Activated CD8-positive, alpha-beta memory T cell treated with anti-CD3 and anti-CD28 coated beads for 48 hours (primary cell): ENCODE measurements around the gene KRTAP19-7.

Experiments
- DNase-seq, 3 experiments: peaks; one replicate each; pipeline ENCODE4 v3.0.0-alpha.2; 2020; ENCODE audit warnings: low read depth in 2 of 3, low spot score in 2 of 3

Gene KRTAP19-7

DNA sequence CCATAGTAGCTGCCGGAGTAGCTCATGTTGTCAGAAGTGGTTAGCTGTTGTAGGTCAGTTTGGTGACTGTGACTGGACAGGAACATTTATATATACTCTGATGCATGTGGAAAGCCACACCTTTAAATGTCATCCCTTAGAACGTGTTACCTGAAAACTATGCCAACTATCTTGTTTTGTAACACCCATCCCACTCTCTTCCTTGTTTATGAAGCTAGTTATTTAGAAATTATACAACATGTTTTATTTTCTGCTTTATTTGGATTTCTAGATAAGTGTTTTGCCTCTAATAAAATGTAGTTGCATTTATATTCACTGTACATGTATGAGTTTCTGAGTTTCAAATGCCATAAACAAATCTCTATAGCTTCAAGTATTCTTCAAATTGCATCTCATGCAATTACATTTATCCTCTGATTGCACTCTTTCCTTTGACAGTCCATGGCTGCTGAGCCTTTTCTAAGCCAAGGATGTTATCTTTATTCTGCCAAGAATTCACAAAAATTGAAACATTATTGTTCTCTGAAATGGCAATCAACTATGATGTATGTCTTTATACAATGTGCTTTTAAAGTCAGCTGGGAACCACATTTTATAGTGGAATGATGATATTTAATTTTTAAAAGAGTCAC, at the start of gene KRTAP19-7:
Gene KRTAP19-7 (minus strand): TSS at position 51 of the 632 bp plus-strand sequence. CDS start 25 bp downstream, at position 26.
- no peak for DNase-seq

DNA sequence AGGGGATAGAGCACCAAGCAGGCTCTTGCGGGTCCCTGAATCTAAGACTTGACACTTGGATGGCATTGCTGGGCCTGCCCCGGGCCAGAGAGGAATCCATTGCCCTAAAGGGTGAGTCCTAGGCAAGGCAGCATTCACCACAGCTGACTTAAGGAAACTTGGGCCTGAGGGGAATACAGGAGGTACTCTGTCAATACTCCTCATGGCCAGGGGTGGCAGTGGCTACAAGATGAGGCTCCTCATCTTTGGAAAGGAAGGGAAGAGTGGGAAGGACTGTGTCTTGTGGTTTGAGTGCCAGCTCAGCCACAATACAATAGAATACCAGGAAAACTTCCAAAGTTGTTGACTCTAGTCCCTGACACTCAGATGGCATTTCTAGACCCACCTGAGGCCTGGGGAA, 44.9 kb upstream of the KRTAP19-7 start:
- DNase-seq, result no peak

GRCh38 chr21:30600787-30601186, 39.7 kb upstream of the KRTAP19-7 start, which contains the start of gene KRTAP22-1:
Gene KRTAP22-1, plus strand, starts transcription at chr21:30601087.
- no peak for DNase-seq

- DNase-seq, result no peak
These were observed 37.7 kb upstream of the KRTAP19-7 start, which contains the start of gene KRTAP6-2 for GRCh38 chr21:30598802-30599201. Gene KRTAP6-2, minus strand, starts transcription at chr21:30598902. Its CDS starts 28 bp downstream, at chr21:30598874.

DNA sequence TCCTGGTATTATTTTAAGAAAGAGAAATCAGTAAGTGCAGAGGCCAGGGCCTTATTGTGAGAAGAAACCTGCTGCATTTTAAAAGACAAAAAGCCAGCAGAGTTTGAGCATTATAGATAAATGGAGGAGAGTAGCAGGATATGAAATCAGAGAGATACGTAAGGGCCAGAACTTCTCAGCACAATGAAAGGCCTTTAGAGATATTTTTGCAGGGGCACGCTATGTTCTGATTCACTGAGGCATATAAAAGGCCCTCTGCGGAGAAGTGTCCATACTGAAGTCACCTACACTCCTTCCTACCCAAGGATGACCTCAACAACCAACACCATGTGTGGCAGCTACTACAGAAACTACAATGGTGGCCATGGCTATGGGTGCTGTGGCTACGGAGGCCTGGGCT, 31.0 kb upstream of the KRTAP19-7 start, which contains the start of gene KRTAP6-3:
Gene KRTAP6-3 (plus strand): TSS at position 301 of the 400 bp plus-strand sequence. CDS start 6 bp downstream, at position 307.
- DNase-seq, result no peak

DNA sequence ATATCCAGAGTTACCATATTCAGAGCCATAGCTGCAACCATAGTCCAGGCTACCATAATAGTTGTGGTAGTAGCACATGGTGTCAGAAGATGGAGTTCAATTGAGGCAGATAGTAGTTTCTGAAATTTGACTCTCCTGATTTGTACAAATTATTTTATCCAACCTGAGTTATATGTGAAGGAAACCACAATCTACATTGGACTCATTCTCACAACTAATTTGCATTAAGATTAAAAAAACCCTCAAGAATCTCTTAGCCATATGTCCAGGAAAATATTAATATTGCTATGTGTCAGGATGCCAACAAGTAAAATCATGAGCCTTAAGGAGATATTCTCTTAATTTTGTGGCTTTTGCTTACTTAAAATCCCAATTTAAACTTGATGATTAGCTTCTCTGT, 29.2 kb upstream of the KRTAP19-7 start, which contains the start of gene KRTAP22-2:
Gene KRTAP22-2 (minus strand): TSS at position 101 of the 400 bp plus-strand sequence.
- no peak for DNase-seq

DNA sequence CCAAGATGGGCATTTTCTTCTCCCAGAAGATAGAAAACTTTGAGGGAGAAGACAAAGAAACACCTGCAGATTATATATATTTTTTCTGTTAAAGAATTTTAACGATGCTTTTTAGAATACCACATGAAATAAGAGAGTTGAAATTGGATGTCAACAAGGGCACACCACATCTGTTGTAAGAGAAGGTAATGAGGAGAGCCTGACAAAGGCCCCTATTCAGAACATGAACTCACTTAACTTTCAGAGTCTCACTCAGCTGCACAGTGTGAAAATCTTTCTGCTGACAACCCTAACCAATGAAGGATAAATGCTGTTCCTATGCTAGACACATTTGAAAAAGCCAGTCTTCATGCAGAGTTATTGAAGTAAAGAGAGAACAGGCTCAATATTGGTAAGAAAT, 21.8 kb upstream of the KRTAP19-7 start:
- DNase-seq, result no peak

DNA sequence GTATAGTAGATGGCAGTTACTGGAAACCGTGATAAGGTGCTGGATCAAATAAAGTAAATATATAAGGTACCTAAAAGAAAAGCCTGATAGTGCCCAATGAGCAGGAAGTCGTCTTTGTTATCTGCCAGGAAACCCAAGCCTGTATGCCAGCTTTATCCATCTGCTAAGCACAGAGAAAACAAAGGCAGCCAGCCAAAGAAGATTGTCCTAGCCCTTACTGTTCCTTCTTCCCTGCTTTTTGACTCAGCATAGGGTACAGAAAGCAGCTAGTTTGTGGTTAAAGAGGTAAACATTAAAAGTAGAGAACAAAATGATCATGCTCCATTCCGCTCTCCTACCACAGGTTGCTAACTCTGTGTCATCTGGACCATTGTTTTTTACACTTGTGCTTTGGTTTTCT, 19.0 kb upstream of the KRTAP19-7 start:
- no peak for DNase-seq

GRCh38 chr21:30579346-30579745, 18.2 kb upstream of the KRTAP19-7 start:
- DNase-seq, result no peak

DNA sequence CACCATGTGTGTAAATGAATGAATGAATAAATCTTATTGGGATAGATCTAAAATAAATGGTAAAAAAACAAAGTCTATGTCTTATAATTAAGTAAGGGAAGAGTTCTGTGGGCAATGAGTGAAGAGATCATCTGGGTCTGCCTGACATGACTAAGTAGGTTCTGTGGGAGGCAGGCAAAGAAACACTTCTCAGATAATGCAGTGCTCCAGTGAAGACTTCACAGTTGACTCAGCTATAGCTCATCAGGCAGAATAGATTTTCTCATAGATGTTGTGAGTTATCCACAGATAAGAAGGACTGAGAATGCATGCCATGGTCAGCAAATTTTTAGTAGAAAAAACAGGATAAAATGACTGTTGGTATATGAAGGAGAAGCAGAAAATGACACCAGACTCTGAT, 16.7 kb upstream of the KRTAP19-7 start:
- no peak for DNase-seq

GRCh38 chr21:30567617-30568016, 6.5 kb upstream of the KRTAP19-7 start:
- DNase-seq, result no peak

DNA sequence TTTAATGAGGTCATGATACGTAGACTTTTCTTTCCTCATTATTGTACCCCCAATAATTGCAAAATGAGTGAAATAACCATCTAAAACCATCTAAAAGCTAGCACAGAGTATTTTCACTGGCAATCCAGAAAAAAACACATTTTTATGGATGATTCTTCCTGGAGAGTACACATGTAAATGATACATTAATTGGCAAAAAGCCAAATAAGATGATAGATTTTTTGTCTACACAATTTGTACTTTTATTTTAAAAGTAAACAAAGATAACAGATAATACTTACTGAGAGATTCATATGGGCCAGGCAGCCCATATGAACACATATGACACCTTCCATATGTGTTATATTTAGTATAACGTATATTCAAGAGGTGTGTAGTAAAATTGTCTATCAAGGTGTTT, 2.5 kb upstream of the KRTAP19-7 start:
- no peak for DNase-seq

DNA sequence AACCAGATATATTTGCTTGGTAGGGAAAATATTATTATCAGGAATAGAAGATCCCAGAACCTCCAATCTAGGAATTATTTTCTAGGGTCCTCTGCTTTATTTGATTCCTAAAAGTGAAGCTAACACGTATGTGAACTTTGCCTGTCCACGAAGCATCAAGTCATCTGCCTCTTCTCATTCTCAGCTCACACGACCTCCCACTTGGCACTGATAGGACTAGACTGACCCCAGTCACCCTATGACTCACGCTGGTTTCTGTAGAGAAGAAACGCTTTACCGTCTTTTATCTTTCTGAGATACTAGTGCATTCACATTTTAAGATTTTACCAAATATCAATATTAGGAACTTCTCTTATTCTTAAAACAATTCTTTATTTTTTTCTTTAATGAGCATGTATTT, 2.0 kb upstream of the KRTAP19-7 start:
- DNase-seq, result no peak

- no peak for DNase-seq
These were observed 843 bp upstream of the KRTAP19-7 start for GRCh38 chr21:30561957-30562356.

DNA sequence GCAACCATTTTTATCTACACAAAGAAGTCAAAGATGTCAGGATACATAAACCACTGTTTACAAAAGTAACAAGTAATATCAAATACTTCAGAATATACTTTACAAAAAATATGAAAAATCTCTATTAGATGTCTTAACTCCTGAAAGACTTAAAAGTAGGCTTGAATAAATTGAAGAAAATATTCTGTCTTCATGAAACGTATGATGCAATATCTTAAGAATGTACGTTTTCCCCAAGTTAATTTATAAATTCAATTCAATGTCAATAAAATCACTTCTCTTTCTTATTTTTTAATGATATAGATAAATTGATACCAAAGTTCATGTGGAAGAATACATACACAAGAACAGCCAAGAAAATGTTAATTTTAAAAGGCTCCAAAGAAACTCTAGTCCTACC, 6.0 kb downstream of the KRTAP19-7 start:
- no peak for DNase-seq

DNA sequence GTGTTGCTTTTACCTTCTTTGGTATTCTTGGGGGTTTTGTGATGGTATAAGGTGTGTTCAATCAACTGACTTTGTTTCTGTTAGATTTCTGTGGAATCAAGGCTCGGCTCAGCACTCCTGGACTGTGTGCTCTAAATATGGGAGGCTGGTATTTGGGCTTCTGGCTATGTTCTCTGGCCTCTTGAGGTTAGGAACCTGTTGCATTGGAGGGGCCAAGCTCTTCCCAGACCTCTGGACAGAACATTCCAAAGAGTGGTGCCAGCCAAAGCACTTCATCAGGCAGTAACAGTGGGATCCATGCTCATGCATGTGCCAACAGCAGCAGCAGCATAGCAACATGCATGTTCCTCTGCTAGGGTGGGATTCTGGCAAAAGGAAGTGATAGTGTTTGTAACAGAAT, 8.3 kb downstream of the KRTAP19-7 start:
- no peak for DNase-seq

DNA sequence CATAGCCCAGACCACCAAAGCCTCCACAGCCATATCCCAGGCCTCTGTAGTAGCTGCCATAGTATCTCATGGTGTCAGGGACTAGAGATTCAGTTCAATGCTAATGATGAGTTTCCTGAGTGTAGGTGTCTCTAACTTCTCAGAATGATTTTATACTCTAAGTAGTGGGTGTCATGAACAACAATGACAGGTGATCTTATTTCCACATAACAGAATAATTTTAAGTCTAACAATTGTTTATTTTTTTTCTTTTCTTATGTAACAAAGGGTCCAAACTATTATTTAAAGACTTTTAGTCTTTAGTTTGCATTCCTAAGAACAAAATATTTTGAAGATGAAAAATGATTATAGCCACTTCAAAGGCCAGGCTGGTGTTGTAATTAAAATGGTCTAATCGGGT, 19.4 kb downstream of the KRTAP19-7 start, which contains the start of gene KRTAP19-6:
Gene KRTAP19-6 (minus strand): TSS at position 101 of the 400 bp plus-strand sequence. CDS start 31 bp downstream, at position 70.
- no peak for DNase-seq

DNA sequence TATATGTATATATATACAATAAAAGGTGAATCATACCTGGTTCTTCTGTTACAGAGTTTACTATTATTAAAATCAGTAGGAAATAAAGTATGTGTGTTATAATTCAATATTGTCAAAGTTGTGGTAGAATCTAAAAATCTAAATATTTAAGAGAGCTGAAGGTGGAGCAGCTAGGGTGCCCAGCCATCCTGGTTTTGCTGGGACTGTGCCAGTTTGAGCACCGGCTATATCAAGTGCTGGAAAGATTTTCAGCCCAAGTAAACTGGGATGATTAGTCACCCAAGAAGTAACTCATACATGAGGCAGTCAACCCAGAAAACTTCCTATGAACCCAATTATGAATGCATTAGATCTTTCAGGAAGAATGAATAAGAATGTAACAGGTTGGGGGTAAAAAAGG, 42.2 kb downstream of the KRTAP19-7 start:
- no peak for DNase-seq

GRCh38 chr21:30515681-30516080, 45.4 kb downstream of the KRTAP19-7 start:
- no peak for DNase-seq
